ENCODE data around the gene CASKIN1. TPM values are rescaled to one million over a fixed set of nuclear protein-coding genes. Genes with fewer than 3 reads are reported as not detected.

CASKIN1 gene
- total RNA-seq, 1 experiment from 2014 or later, result 7.9 TPM

GRCh38 chr16:2210009-2210332 is 13.6 kb upstream of the CASKIN1 start:
- Mint-ChIP-seq H3K27me3 (ENCODE audit: low read depth) (no peaks in the 10 kb centered on the region; the same call in 1 of the 2 replicates), H3K9me3 (no peaks in the 10 kb centered on the region)
- WGBS (ENCODE audit: extremely low coverage, insufficient read length, low lambda C conversion rate), result no CpG with 5 or more reads among the region's 17 CpGs

More at GRCh38 chr16:2210009-2210332, 13.6 kb upstream of the CASKIN1 start:
- Histone ChIP-seq H3K14ac (ENCODE audit: insufficient read depth, low read length) (no peak overlapping the region), H2BK20ac (ENCODE audit: low read depth, low read length, poor library complexity, severe bottlenecking) (no peak overlapping the region), H3T11ph (ENCODE audit: low read length) (no peak overlapping the region), H3K18ac (ENCODE audit: insufficient read length, low read depth, low read length) (no peak overlapping the region), H3K23ac (ENCODE audit: insufficient read length, low read depth, low read length) (no peak overlapping the region), H3K79me1 (ENCODE audit: insufficient read depth, low read depth, low read length, poor library complexity, severe bottlenecking) (peaks cover 6% of the 10 kb centered on the region), H3K27me3 (ENCODE audit: insufficient read depth, low read length) (no peaks in the 10 kb centered on the region), H4K91ac (ENCODE audit: insufficient read length, low read depth, low read length) (no peak overlapping the region), H4K20me1 (ENCODE audit: control insufficient read depth, insufficient read depth, insufficient read length) (no peaks in the 10 kb centered on the region), H2AFZ (ENCODE audit: low read length) (no peak overlapping the region), H3K4ac (ENCODE audit: low read depth, low read length) (no peak overlapping the region), H3K4me1 (ENCODE audit: insufficient read depth, low read length) (no peaks in the 10 kb centered on the region; the same call in 1 of the 2 replicates), H3K9me3 (ENCODE audit: control insufficient read depth, low read depth, low read length) (no peaks in the 10 kb centered on the region), H4K5ac (ENCODE audit: insufficient read length, low read depth, low read length) (no peak overlapping the region), H3K4me2 (ENCODE audit: insufficient read depth, insufficient read length, low read length) (no peak overlapping the region), H3K9ac (ENCODE audit: extremely low read depth, insufficient read length, low read length) (no peak overlapping the region), H2BK5ac (ENCODE audit: insufficient read length, low read length) (no peak overlapping the region), H2BK120ac (ENCODE audit: low read depth, low read length, poor library complexity, severe bottlenecking) (no peak overlapping the region), H2AK5ac (ENCODE audit: insufficient read length, low read length) (no peak overlapping the region), H3K56ac (ENCODE audit: insufficient read length, low read depth, low read length) (no peak overlapping the region), H4K8ac (replicated peaks; ENCODE audit: insufficient read length, low read depth, low read length) (no peak overlapping the region), H2BK12ac (ENCODE audit: insufficient read length, low read depth, low read length) (no peak overlapping the region), H2BK15ac (ENCODE audit: low read depth, low read length) (no peak overlapping the region), H3K27ac (ENCODE audit: insufficient read length, low read depth, low read length) (no peak overlapping the region), H3K23me2 (ENCODE audit: insufficient read length, low read depth, low read length, poor library complexity, severe bottlenecking) (peaks cover 16% of the 10 kb centered on the region), H3K79me2 (ENCODE audit: insufficient read depth, low read length) (peaks cover 6% of the 10 kb centered on the region; the same call in 1 of the 2 replicates)
- peaks cover 15 to 19% of the 10 kb centered on the region in 2 experiments for H3K4me1 Mint-ChIP-seq
- no peak overlapping the region for H3K27ac Mint-ChIP-seq
- no peak overlapping the region for H3K4me3 Mint-ChIP-seq
- peaks cover 17 to 48% (median 46%) of the 10 kb centered on the region in 3 experiments; a peak in 6 of 7 replicates for H3K36me3 Mint-ChIP-seq (ENCODE audit: insufficient read depth in 1 of 3, low read depth in 3 of 3)
- TF ChIP-seq CTCF (conservative IDR thresholded peaks at IDR 0.05), result no peak
- no peak for DNase-seq

Measured in H9 (cell line).